ENCODE results near the gene SCN3B. TPM values are rescaled to one million over a fixed set of nuclear protein-coding genes. Genes with fewer than 3 reads are reported as not detected.

The SCN3B gene
- total and polyA plus RNA-seq, 9 of the 15 experiments (the other 6 are each of a cell fraction or from before 2014, with no cell fraction given), result 0.01 to 0.15 (median 0.04) TPM; not detected in 6

- POLR2A ChIA-PET, result no interaction called here
- Histone ChIP-seq H3K79me2 (ENCODE audit: control insufficient read depth, insufficient read depth, low read length) (no peaks in the 10 kb centered on the region), H3K27ac (ENCODE audit: extremely low read depth, low read depth, low read length) (no peak overlapping the region), H4K20me1 (replicated peaks; ENCODE audit: control insufficient read depth, insufficient read depth, low read length) (no peaks in the 10 kb centered on the region), H3K27me3 (ENCODE audit: control insufficient read depth in 2 of 2, insufficient read depth in 2 of 2, low read length in 2 of 2) (peaks cover 0 to 14% of the 10 kb centered on the region in 2 experiments; a peak in 2 of 5 replicates), H3K4me2 (ENCODE audit: insufficient read depth, low read length) (no peak overlapping the region), H3K4me1 (replicated peaks in 1 of 2; ENCODE audit: control insufficient read depth in 2 of 2, insufficient read depth in 2 of 2, low read length in 2 of 2) (no peaks in the 10 kb centered on the region; a peak in 1 of 5 replicates), H3K9ac (ENCODE audit: insufficient read depth in 1 of 2, low read depth in 2 of 2, low read length in 2 of 2) (no peak overlapping the region), H3K9me3 (replicated peaks; ENCODE audit: control insufficient read depth, insufficient read depth, low read depth, low read length) (no peaks in the 10 kb centered on the region), H3K9me1 (ENCODE audit: control insufficient read depth, insufficient read depth, low read length) (no peaks in the 10 kb centered on the region), H2AFZ (ENCODE audit: low read depth, low read length) (no peak overlapping the region), H3K4me3 (no peak overlapping the region), H3K36me3 (ENCODE audit: control insufficient read depth, insufficient read depth, low read length) (no peaks in the 10 kb centered on the region)
- ATAC-seq, result no peak
- no peak for DNase-seq (ENCODE audit: extremely low read depth in 1 of 4, low spot score in 3 of 4)
- FAIRE-seq, result no peak
- in situ Hi-C loops (cut with MboI) (no loop called here), intact Hi-C loops (cut with micrococcal nuclease) (no loop called here)
- no peak for TF ChIP-seq ZNF212 (CRISPR knock-in tag; IDR thresholded peaks at IDR 0.05)
- no peak for TF ChIP-seq KDM5B (IDR thresholded peaks at IDR 0.05; ENCODE audit: insufficient replicate concordance, low read depth, low read length)
- TF ChIP-seq, protein P1, sequence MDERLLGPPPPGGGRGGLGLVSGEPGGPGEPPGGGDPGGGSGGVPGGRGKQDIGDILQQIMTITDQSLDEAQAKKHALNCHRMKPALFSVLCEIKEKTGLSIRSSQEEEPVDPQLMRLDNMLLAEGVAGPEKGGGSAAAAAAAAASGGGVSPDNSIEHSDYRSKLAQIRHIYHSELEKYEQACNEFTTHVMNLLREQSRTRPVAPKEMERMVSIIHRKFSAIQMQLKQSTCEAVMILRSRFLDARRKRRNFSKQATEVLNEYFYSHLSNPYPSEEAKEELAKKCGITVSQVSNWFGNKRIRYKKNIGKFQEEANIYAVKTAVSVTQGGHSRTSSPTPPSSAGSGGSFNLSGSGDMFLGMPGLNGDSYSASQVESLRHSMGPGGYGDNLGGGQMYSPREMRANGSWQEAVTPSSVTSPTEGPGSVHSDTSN (CRISPR knock-in tag; IDR thresholded peaks at IDR 0.05; ENCODE audit: low read depth), result no peak
- TF ChIP-seq, protein P1 (tag; conservative IDR thresholded peaks at IDR 0.05; ENCODE audit: low read depth), result 0 out of 2 replicates have a peak, but pooled peaks have one; percentile 32
- TF ChIP-seq MYBL2 (IDR thresholded peaks at IDR 0.05; ENCODE audit: low read depth), result no peak
- no peak for TF ChIP-seq MYBL2 (CRISPR knock-in tag; IDR thresholded peaks at IDR 0.05; ENCODE audit: borderline replicate concordance)
- no peak for TF ChIP-seq SRSF3 (IDR thresholded peaks at IDR 0.05; ENCODE audit: insufficient read depth, low read length)
- TF ChIP-seq UBTF (IDR thresholded peaks at IDR 0.05; ENCODE audit: borderline replicate concordance in 1 of 2, low read depth in 2 of 2, low read length in 2 of 2), result no peak
- CTCF ChIA-PET (ENCODE audit: low intra/inter-chr PET ratio), result interaction anchor here (1.2 kb wide), 1 partner anchor 9 kb away, joined by 3 read pairs; no protein-coding TSS in a partner anchor
- WGBS (ENCODE audit: insufficient coverage, low coverage, missing lambda C conversion rate), result 0% methylated on average over 2 of the region's 2 CpGs
- BruUV-seq (replicated peaks), result no TSS peak
Observed at GRCh38 chr11:123698546-123699127, 44.2 kb upstream of the SCN3B start.
